ENCODE data around the gene ZNF383.

Gene ZNF383

GRCh38 chr19:37251308-37252229, 33.6 kb downstream of the ZNF383 start:
- ChIA-PET POLR2A (interaction anchor here (0.6 to 1.0 kb wide), 5 partner anchors 10 to 479 kb away, joined by 3 to 5 read pairs (median 4); partner anchors contain the start of genes ZNF383 and ZNF850), CTCF (interaction anchor here (1.0 kb wide), 1 partner anchor 979 kb away, joined by 7 read pairs; no protein-coding TSS in a partner anchor)
- Histone ChIP-seq H3K27ac (ENCODE audit: extremely low read depth, low read depth, low read length) (peak overlapping the region; percentile 42; the same call in 1 of the 2 replicates), H3K4me1 (ENCODE audit: control insufficient read depth, insufficient read depth, low read length) (no peaks in the 10 kb centered on the region), H3K4me3 (ENCODE audit: low read depth, low read length) (peak overlapping the region; percentile 73), H3K36me3 (ENCODE audit: control insufficient read depth in 2 of 2, insufficient read depth in 1 of 2, low read length in 2 of 2) (peaks cover 8 to 28% of the 10 kb centered on the region in 2 experiments), H3K9me3 (ENCODE audit: control insufficient read depth, insufficient read depth, low read depth, low read length) (peaks cover 18% of the 10 kb centered on the region)
- TF ChIP-seq TRIM28 (IDR thresholded peaks at IDR 0.05; ENCODE audit: borderline replicate concordance, low read length) (peak; percentile 57; the same call in 1 of the 2 replicates), HIC1 (tag by site-specific recombination; IDR thresholded peaks at IDR 0.05) (peak; percentile 97), ZNF585B (tag by site-specific recombination; IDR thresholded peaks at IDR 0.05) (no peak; the same call in 1 of the 2 replicates), ZNF341 (tag by site-specific recombination; IDR thresholded peaks at IDR 0.05; ENCODE audit: low read depth) (peak; percentile 85), IKZF3 (tag by site-specific recombination; IDR thresholded peaks at IDR 0.05) (peak; percentile 69), ZNF223 (tag by site-specific recombination; IDR thresholded peaks at IDR 0.05) (no peak), ZNF416 (tag by site-specific recombination; IDR thresholded peaks at IDR 0.05) (0 out of 2 replicates have a peak, but pooled peaks have one; percentile 16), ZNF394 (tag by site-specific recombination; IDR thresholded peaks at IDR 0.05; ENCODE audit: borderline replicate concordance) (peak; percentile 72; the same call in 1 of the 2 replicates), ZNF248 (tag by site-specific recombination; IDR thresholded peaks at IDR 0.05) (no peak), ZNF571 (tag by site-specific recombination; IDR thresholded peaks at IDR 0.05) (no peak), ZNF501 (tag by site-specific recombination; IDR thresholded peaks at IDR 0.05) (peak; percentile 44; the same call in 1 of the 2 replicates), ZNF792 (tag by site-specific recombination; IDR thresholded peaks at IDR 0.05) (0 out of 2 replicates have a peak, but pooled peaks have one; percentile 74), BCL6B (tag by site-specific recombination; IDR thresholded peaks at IDR 0.05) (no peak), PATZ1 (tag by site-specific recombination; IDR thresholded peaks at IDR 0.05) (peak; percentile 95), ZNF621 (tag by site-specific recombination; IDR thresholded peaks at IDR 0.05) (no peak), ZNF280D (tag by site-specific recombination; IDR thresholded peaks at IDR 0.05) (peak; percentile 99), ZSCAN5A (tag by site-specific recombination; IDR thresholded peaks at IDR 0.05) (no peak), INSM2 (tag by site-specific recombination; IDR thresholded peaks at IDR 0.05) (peak; percentile 27; the same call in 1 of the 2 replicates), ZNF169 (tag by site-specific recombination; IDR thresholded peaks at IDR 0.05) (peak; percentile 75), ZNF157 (tag by site-specific recombination; IDR thresholded peaks at IDR 0.05) (no peak), ZNF449 (tag by site-specific recombination; IDR thresholded peaks at IDR 0.05) (no peak), ZNF404 (tag by site-specific recombination; IDR thresholded peaks at IDR 0.05) (no peak)
